Tibial artery (tissue), 4 donors: ENCODE data around the gene SF3B1.
"Not testable (repeated sequence)": the region's sequence is repeated elsewhere in the genome, so short reads cannot be mapped to it uniquely, and the experiment has no call there.

Source experiments
- DNase-seq, 2 donors: peaks; one replicate each; pipeline ENCODE4 v3.0.0-alpha.2; 2019
- H3K27ac ChIP-seq, 2 donors: fragments of 200-600 bp; sonication (generic) in 1 of 2; 1 replicate in 1 of 2; 2 replicates in 1 of 2; pipeline ENCODE4 v1.5.1; 2018 to 2019; ENCODE audit warnings: mild to moderate bottlenecking in 1 of 2
- H3K27me3 ChIP-seq, 2 donors: fragments of 200-600 bp; sonication (generic) in 1 of 2; one replicate each; pipeline versions ENCODE4 v1.5.1 to v1.6.0; 2016 to 2019
- H3K36me3 ChIP-seq, 3 donors: fragments of 200-600 bp; sonication (generic) in 2 of 3; one replicate each; pipeline ENCODE4 v1.5.1; 2016 to 2019; ENCODE audit warnings: mild to moderate bottlenecking in 2 of 3
- H3K4me1 ChIP-seq, 4 donors: fragments of 200-600 bp; sonication (generic) in 2 of 4; 1 replicate in 3 of 4; 2 replicates in 1 of 4; pipeline ENCODE4 v1.5.1; 2016 to 2019
- H3K4me3 ChIP-seq, 2 donors: fragments of 200-600 bp; sonication (generic) in 1 of 2; 1 replicate in 1 of 2; 2 replicates in 1 of 2; pipeline ENCODE4 v1.5.1; 2018 to 2019; ENCODE audit warnings: mild to moderate bottlenecking in 2 of 2
- H3K9me3 ChIP-seq, 3 donors: fragments of 200-600 bp; sonication (generic) in 1 of 3; one replicate each; pipeline ENCODE4 v1.5.1; 2016 to 2019
- intact Hi-C: fragments of 100-400 bp; cut with DNase I; formaldehyde crosslinking; loops from one replicate; pipeline ENCODE4 v1.15.0; 2023; ENCODE audit warnings: low total_unique reads
- TF ChIP-seq, protein P1 (sequence below), 2 experiments: fragments of 200-600 bp in 1 of 2; fragments of 450-650 bp in 1 of 2; IDR thresholded peaks; one replicate each; pipeline ENCODE4 v1.5.1; 2017 to 2019; ENCODE audit warnings: antibody characterized with exemption in 2 of 2, mild to moderate bottlenecking in 1 of 2, moderate library complexity in 1 of 2

The SF3B1 gene, protein sequence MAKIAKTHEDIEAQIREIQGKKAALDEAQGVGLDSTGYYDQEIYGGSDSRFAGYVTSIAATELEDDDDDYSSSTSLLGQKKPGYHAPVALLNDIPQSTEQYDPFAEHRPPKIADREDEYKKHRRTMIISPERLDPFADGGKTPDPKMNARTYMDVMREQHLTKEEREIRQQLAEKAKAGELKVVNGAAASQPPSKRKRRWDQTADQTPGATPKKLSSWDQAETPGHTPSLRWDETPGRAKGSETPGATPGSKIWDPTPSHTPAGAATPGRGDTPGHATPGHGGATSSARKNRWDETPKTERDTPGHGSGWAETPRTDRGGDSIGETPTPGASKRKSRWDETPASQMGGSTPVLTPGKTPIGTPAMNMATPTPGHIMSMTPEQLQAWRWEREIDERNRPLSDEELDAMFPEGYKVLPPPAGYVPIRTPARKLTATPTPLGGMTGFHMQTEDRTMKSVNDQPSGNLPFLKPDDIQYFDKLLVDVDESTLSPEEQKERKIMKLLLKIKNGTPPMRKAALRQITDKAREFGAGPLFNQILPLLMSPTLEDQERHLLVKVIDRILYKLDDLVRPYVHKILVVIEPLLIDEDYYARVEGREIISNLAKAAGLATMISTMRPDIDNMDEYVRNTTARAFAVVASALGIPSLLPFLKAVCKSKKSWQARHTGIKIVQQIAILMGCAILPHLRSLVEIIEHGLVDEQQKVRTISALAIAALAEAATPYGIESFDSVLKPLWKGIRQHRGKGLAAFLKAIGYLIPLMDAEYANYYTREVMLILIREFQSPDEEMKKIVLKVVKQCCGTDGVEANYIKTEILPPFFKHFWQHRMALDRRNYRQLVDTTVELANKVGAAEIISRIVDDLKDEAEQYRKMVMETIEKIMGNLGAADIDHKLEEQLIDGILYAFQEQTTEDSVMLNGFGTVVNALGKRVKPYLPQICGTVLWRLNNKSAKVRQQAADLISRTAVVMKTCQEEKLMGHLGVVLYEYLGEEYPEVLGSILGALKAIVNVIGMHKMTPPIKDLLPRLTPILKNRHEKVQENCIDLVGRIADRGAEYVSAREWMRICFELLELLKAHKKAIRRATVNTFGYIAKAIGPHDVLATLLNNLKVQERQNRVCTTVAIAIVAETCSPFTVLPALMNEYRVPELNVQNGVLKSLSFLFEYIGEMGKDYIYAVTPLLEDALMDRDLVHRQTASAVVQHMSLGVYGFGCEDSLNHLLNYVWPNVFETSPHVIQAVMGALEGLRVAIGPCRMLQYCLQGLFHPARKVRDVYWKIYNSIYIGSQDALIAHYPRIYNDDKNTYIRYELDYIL

DNA sequence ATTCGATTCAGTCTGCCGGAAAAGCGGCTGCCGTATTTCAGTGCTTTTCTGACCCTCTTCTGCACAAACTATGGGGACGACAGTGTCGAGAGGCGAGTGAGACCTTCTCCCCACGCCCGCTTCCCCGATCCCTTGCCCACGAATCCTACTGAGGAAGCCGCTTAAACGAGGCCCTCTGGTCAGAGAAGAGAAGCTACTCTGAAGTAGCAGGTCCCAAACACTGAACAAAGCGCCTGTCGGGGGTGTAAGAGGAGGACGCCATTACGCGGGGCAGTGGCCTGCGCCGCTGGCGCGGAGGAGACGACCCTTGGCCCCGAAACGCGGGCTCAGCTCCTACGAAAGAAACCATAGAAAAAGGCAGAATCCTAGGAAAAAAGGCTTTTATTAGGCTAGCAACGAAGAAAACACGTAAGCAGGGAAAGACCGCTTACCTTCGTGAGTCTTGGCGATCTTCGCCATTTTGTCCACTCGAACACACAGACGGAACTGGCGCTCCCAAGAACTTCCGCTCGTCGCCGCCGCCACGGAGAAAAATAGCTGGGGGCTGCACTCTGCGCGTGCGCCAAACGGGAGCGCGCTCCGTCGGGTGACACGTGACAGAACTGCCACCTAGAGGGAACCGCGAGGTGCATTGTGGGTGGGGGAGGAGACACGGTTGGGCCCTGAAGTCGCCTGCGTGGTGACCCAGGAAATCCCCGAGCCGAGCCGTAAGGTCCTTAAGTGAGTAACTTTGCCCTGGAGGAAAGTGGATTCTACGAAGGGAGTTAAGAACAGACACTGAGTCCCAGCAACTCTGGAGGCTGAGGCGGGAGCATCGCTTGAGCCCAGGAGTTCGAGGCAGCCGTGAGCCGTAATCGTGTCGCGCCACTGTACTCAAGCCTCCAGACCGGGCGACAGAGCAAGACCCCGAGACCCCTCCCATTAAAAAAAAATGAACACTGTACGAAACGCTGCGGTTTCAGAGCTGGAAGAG lies at the start of gene SF3B1:
SF3B1 (minus strand) TSS at position 488 of the 973 bp plus-strand sequence; CDS start at position 459, 29 bp downstream.
- Histone ChIP-seq H3K27me3 (no peaks in the 10 kb centered on the region), H3K36me3 (no peaks in the 10 kb centered on the region), H3K4me1 (peaks cover 0 to 52% (median 38%) of the 10 kb centered on the region in 4 donors), H3K27ac (peak within 1 kb of the TSS; percentile 98), H3K9me3 (no peaks in the 10 kb centered on the region), H3K4me3 (peak within 1 kb of the TSS; percentile 98 to 99)
- peak; percentile 98 to 99 for DNase-seq
- intact Hi-C loops: loop anchor here (1.0 to 10.0 kb wide), 2 partner anchors 17 to 270 kb away; partner anchors contain the start of gene MARS2
- TF ChIP-seq, protein P1, sequence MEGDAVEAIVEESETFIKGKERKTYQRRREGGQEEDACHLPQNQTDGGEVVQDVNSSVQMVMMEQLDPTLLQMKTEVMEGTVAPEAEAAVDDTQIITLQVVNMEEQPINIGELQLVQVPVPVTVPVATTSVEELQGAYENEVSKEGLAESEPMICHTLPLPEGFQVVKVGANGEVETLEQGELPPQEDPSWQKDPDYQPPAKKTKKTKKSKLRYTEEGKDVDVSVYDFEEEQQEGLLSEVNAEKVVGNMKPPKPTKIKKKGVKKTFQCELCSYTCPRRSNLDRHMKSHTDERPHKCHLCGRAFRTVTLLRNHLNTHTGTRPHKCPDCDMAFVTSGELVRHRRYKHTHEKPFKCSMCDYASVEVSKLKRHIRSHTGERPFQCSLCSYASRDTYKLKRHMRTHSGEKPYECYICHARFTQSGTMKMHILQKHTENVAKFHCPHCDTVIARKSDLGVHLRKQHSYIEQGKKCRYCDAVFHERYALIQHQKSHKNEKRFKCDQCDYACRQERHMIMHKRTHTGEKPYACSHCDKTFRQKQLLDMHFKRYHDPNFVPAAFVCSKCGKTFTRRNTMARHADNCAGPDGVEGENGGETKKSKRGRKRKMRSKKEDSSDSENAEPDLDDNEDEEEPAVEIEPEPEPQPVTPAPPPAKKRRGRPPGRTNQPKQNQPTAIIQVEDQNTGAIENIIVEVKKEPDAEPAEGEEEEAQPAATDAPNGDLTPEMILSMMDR (IDR thresholded peaks at IDR 0.05): no peak

DNA sequence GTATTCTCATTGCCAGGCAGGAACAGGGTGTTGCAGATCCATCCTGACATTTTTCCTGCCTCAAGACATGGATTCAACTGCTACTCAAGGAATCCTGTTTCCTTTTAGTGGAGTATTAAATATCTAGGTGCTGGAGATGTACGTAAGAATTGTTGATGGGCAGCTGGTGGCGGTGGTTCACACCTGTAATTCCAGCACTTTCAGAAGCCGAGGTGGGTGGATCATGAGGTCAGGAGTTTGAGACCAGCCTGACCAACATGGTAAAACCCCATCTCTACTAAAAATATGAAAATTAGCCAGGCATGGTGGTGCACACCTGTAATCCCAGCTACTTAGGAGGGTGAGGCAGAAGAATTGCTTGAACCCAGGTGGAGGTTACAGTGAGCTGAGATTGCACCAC lies 49.4 kb upstream of the SF3B1 start:
- H3K27ac ChIP-seq, DNase-seq, H3K4me1 ChIP-seq, H3K4me3 ChIP-seq, intact Hi-C loops, H3K27me3 ChIP-seq: not testable (repeated sequence)
- Histone ChIP-seq H3K36me3 (peaks cover 41 to 73% (median 59%) of the 10 kb centered on the region in 3 donors), H3K9me3 (peaks cover 0 to 15% (median 14%) of the 10 kb centered on the region in 3 donors)

DNA sequence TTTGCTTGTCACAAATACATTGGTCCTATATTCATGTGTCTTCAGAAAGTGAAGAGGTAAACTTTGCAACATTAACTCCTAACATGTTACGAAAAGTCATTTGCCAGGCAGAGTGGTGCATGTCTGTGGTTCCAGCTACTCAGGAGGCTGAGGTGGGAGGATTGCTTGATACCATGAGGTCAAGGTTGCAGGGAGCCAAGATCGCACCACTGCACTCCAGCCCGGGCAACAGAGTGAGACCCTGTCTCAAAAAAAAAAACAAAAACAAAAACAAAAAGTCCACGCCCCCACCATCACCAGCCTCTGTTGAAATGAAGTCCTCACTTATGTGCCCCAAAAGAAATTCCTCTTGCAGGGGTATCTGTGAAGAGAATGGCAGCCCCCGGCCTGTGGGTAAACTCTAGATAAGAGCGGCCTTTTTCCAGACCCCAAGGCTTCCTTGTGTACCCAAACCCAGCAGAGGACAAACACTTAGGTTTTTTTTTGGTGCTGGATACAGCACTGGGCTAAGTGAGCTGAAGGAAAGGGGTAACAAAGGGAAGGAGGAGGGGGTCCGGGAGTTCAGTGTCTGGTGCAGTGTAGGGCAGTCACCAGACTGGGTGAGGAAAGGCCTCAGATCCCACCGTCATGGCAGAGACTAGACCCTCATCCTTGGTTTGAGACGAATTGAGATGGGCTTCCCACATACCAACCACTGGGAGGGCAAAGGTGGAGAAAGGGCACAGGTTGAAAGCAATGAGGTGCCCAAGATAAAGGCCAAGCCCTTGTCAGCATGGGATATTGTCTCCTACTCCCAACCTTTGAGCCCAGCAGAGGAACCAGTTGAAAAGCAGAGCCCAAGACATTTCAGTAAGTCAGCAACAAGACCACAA lies 45.6 kb upstream of the SF3B1 start:
- Histone ChIP-seq H3K27ac (no peak overlapping the region), H3K9me3 (peaks cover 0 to 15% (median 14%) of the 10 kb centered on the region in 3 donors), H3K4me1 (no peaks in the 10 kb centered on the region), H3K4me3 (no peak overlapping the region), H3K36me3 (peaks cover 46 to 72% (median 50%) of the 10 kb centered on the region in 3 donors), H3K27me3 (no peaks in the 10 kb centered on the region)
- intact Hi-C loops: no loop called here
- TF ChIP-seq, protein P1 (IDR thresholded peaks at IDR 0.05): no peak
- no peak for DNase-seq

DNA sequence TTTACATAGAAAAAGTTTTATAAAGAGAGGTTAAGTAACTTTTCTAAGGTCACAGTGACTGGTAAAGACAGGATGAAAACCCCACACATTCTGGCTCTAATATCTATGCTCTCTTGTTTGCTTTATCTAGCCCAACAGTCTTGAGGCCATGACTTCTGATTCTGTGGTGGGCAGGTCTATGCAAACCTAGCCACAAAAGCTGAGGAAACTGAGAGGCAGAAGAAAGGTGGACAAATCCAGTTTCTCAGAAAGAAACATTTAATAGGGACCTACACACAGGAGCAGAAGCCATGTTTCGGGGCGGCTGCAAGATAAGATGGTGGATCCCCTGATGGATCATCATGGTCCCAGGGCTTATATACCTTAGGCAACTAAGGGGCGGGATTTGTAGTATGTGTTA lies 43.0 kb upstream of the SF3B1 start:
- no peak for DNase-seq
- intact Hi-C loops: loop anchor here (10.0 kb wide), 1 partner anchor 63 kb away; no protein-coding TSS in a partner anchor
- Histone ChIP-seq H3K9me3 (peaks cover 0 to 4% (median under 1%) of the 10 kb centered on the region in 3 donors), H3K4me3 (no peak overlapping the region), H3K27me3 (no peaks in the 10 kb centered on the region), H3K36me3 (peaks cover 54 to 86% (median 58%) of the 10 kb centered on the region in 3 donors), H3K27ac (no peak overlapping the region), H3K4me1 (no peaks in the 10 kb centered on the region)
- TF ChIP-seq, protein P1 (IDR thresholded peaks at IDR 0.05): no peak
